IMR-90 (cell line): ENCODE measurements around the gene ARHGEF17. TPM values are rescaled to one million over a fixed set of nuclear protein-coding genes. Genes with fewer than 3 reads are reported as not detected.

Experiments
- ATAC-seq: fragments of 200-7000 bp; cut with Tn5 transposase; 2 replicates; pipeline ENCODE4 v1.9.1; 2020; ENCODE audit warnings: low read depth, mild to moderate bottlenecking, moderate library complexity
- BruUV-seq: library from RNA; stranded (reverse); fragments of 400-500 nt; replicated peaks from 2 replicates; lab custom pipeline; 2021; lab: Mats Ljungman, UMichigan
- CTCF ChIA-PET: fragments of 300-600 bp; formaldehyde crosslinking; extraction: SDS; loops from one replicate; lab custom pipeline; 2021; ENCODE audit warnings: antibody characterized with exemption; lab: Yijun Ruan, JAX
- POLR2A ChIA-PET: fragments of 300-600 bp; sonication (Branson Sonifier 250); formaldehyde crosslinking; loops from one replicate; lab custom pipeline; 2022; ENCODE audit warnings: antibody characterized with exemption; ENCODE audit not compliant: unreplicated experiment; lab: Charles Lee
- DNase-seq: peaks from one replicate; pipeline ENCODE4 v3.0.0; 2013
- H2AFZ ChIP-seq: replicated peaks from 2 replicates; pipeline ENCODE3; 2013; ENCODE audit warnings: low read length, mild to moderate bottlenecking; ENCODE audit not compliant: poor library complexity
- H2AK5ac ChIP-seq: 2 replicates; pipeline ENCODE4 v1.6.1; 2013; ENCODE audit warnings: low read depth, low read length, inconsistent platforms
- H2AK9ac ChIP-seq: replicated peaks from 2 replicates; pipeline ENCODE3; 2013; ENCODE audit warnings: mild to moderate bottlenecking, low read depth, low read length, moderate library complexity; ENCODE audit not compliant: poor library complexity
- H2BK120ac ChIP-seq: 2 replicates; pipeline ENCODE4 v1.6.1; 2013; ENCODE audit warnings: low read depth, low read length, inconsistent platforms
- H2BK15ac ChIP-seq: 3 replicates; pipeline ENCODE4 v1.6.1; 2013; ENCODE audit warnings: low read depth, low read length, inconsistent platforms
- H2BK20ac ChIP-seq: 2 replicates; pipeline ENCODE4 v1.6.1; 2013; ENCODE audit warnings: low read depth, mild to moderate bottlenecking, inconsistent platforms, low read length, moderate library complexity
- H2BK5ac ChIP-seq: 2 replicates; pipeline ENCODE4 v1.6.1; 2013; ENCODE audit warnings: mild to moderate bottlenecking, low read depth, low read length, inconsistent platforms; ENCODE audit not compliant: poor library complexity, severe bottlenecking
- H3K14ac ChIP-seq: replicated peaks from 2 replicates; pipeline ENCODE4 v1.6.1; 2013; ENCODE audit warnings: low read depth, low read length, inconsistent platforms
- H3K18ac ChIP-seq: 2 replicates; pipeline ENCODE4 v1.6.1; 2013; ENCODE audit warnings: low read depth, low read length, control low read depth
- H3K23ac ChIP-seq: 2 replicates; pipeline ENCODE4 v1.6.1; 2013; ENCODE audit warnings: low read depth, low read length, inconsistent platforms
- H3K27ac ChIP-seq: 2 replicates; pipeline ENCODE4 v1.5.1; 2013; ENCODE audit warnings: mild to moderate bottlenecking, control low read depth, low read length; ENCODE audit not compliant: insufficient read depth
- H3K27me3 ChIP-seq: 2 replicates; pipeline ENCODE4 v1.6.1; 2013; ENCODE audit warnings: low read length; ENCODE audit not compliant: control insufficient read depth, insufficient read depth
- H3K36me3 ChIP-seq: 2 replicates; pipeline ENCODE4 v1.6.1; 2013; ENCODE audit warnings: low read length, mixed read lengths; ENCODE audit not compliant: control insufficient read depth, insufficient read depth
- H3K4ac ChIP-seq: 2 replicates; pipeline ENCODE4 v1.6.1; 2013; ENCODE audit warnings: low read depth, low read length, inconsistent platforms
- H3K4me1 ChIP-seq: 2 replicates; pipeline ENCODE4 v1.6.1; 2013; ENCODE audit warnings: low read length, mixed read lengths; ENCODE audit not compliant: control insufficient read depth, insufficient read depth
- H3K4me2 ChIP-seq: 2 replicates; pipeline ENCODE4 v1.6.1; 2013; ENCODE audit warnings: low read depth, mild to moderate bottlenecking, control low read depth, low read length, moderate library complexity
- H3K4me3 ChIP-seq: 2 replicates; pipeline ENCODE4 v1.5.1; 2013; ENCODE audit warnings: low read depth, mild to moderate bottlenecking, control low read depth, low read length, moderate library complexity; ENCODE audit not compliant: insufficient read depth
- H3K56ac ChIP-seq: 2 replicates; pipeline ENCODE4 v1.6.1; 2013; ENCODE audit warnings: low read length, inconsistent platforms; ENCODE audit not compliant: insufficient read depth; ENCODE audit errors: extremely low read depth
- H3K79me1 ChIP-seq, 2 experiments: 2 replicates each; pipeline ENCODE4 v1.6.1; 2013; ENCODE audit warnings: low read length in 2 of 2, inconsistent platforms in 1 of 2, low read depth in 1 of 2
- H3K9ac ChIP-seq: 2 replicates; pipeline ENCODE4 v1.6.1; 2013; ENCODE audit warnings: low read depth, low read length, control low read depth
- H3K9me1 ChIP-seq: 2 replicates; pipeline ENCODE4 v1.6.1; 2013; ENCODE audit warnings: low read length, inconsistent platforms; ENCODE audit not compliant: insufficient read depth
- H3K9me3 ChIP-seq: 2 replicates; pipeline ENCODE4 v1.6.1; 2013; ENCODE audit warnings: low read length; ENCODE audit not compliant: control insufficient read depth, insufficient read depth
- H4K20me1 ChIP-seq: 2 replicates; pipeline ENCODE4 v1.6.1; 2013; ENCODE audit warnings: low read length, inconsistent platforms; ENCODE audit not compliant: insufficient read depth
- H4K5ac ChIP-seq: 2 replicates; pipeline ENCODE4 v1.6.1; 2013; ENCODE audit warnings: mild to moderate bottlenecking, low read depth, low read length, control low read depth
- H4K8ac ChIP-seq, 2 experiments: 2 replicates each; pipeline ENCODE4 v1.6.1; 2013; ENCODE audit warnings: low read depth in 2 of 2, low read length in 2 of 2, control low read depth in 1 of 2, inconsistent platforms in 1 of 2
- H4K91ac ChIP-seq: 2 replicates; pipeline ENCODE4 v1.6.1; 2013; ENCODE audit warnings: low read depth, low read length, inconsistent platforms; ENCODE audit not compliant: insufficient read depth
- BHLHE40 ChIP-seq: fragments of 150-350 bp; IDR thresholded peaks from 2 replicates; pipeline ENCODE4 v1.6.1; 2016; ENCODE audit warnings: mild to moderate bottlenecking, low read depth, low read length
- CEBPB ChIP-seq: IDR thresholded peaks from 2 replicates; pipeline ENCODE4 v1.6.1; 2012; ENCODE audit warnings: low read depth, low read length, improper control_type of control experiment
- CHD1 ChIP-seq: IDR thresholded peaks from 2 replicates; pipeline ENCODE4 v1.6.1; 2012; ENCODE audit warnings: low read depth, low read length, improper control_type of control experiment
- ELK1 ChIP-seq: fragments of 150-350 bp; IDR thresholded peaks from 2 replicates; pipeline ENCODE4 v1.6.1; 2016; ENCODE audit warnings: low read depth, mild to moderate bottlenecking, low read length, moderate library complexity, borderline replicate concordance
- FOS ChIP-seq: fragments of 150-350 bp; IDR thresholded peaks from 2 replicates; pipeline ENCODE4 v1.6.1; 2016; ENCODE audit warnings: low read depth, low read length
- MAFK ChIP-seq: IDR thresholded peaks from 2 replicates; pipeline ENCODE4 v1.6.1; 2012; ENCODE audit warnings: low read depth, low read length, improper control_type of control experiment
- RFX5 ChIP-seq: IDR thresholded peaks from 2 replicates; pipeline ENCODE4 v1.8.0; 2012; ENCODE audit warnings: low read depth, mild to moderate bottlenecking, low read length, moderate library complexity
- SMC3 ChIP-seq: fragments of 150-350 bp; IDR thresholded peaks from 2 replicates; pipeline ENCODE4 v1.6.1; 2016; ENCODE audit warnings: low read depth, mild to moderate bottlenecking, antibody characterized with exemption, low read length, moderate library complexity
- WGBS, 2 experiments: methylation state at CpG; one replicate each; pipeline versions ENCODE4 v1.1.5 to v1.1.7; 2013; ENCODE audit warnings: missing lambda C conversion rate in 2 of 2; ENCODE audit not compliant: insufficient read length in 1 of 2; ENCODE audit errors: extremely low coverage in 2 of 2; 5-methylcytosine and 5-hydroxymethylcytosine counted together
- dilution Hi-C: fragments of 300-500 bp; cut with HindIII; formaldehyde crosslinking; loops from one replicate; pipeline ENCODE4 v1.14.3; 2018; ENCODE audit warnings: low sequenced_read_pairs; ENCODE audit not compliant: unreplicated experiment
- in situ Hi-C: fragments of 300-500 bp; cut with MboI; formaldehyde crosslinking; loops from 3 replicates; pipeline ENCODE4 v1.14.3; 2019; ENCODE audit warnings: low sequenced_read_pairs, inconsistent platforms, mixed read lengths
- intact Hi-C: fragments of 100-400 bp; cut with micrococcal nuclease; formaldehyde crosslinking; loops from 2 replicates; pipeline ENCODE4 v1.10.0; 2022
- polyA plus RNA-seq, 3 experiments: library from polyadenylated mRNA; depleted of rRNA; stranded (reverse); fragments of >200 nt; gene quantifications; 2 replicates each; pipeline ENCODE4 v1.2.3, GENCODE V29; 2012; ENCODE audit warnings: low replicate concordance in 1 of 3
- total RNA-seq: library from RNA; depleted of rRNA; stranded (reverse); fragments of >200 nt; gene quantifications from 2 replicates; pipeline ENCODE4 v1.2.3, GENCODE V29; 2012

The ARHGEF17 gene
- total and polyA plus RNA-seq, 2 of the 4 experiments (the other 2 are of a cell fraction), result 21.7 to 97.7 TPM

GRCh38 chr11:73268671-73269271 is 39.3 kb upstream of the ARHGEF17 start:
- intact Hi-C loops (no loop called here), dilution Hi-C loops (no loop called here), in situ Hi-C loops (no loop called here)
- Histone ChIP-seq H4K20me1 (no peaks in the 10 kb centered on the region), H4K5ac (no peak overlapping the region), H3K36me3 (no peaks in the 10 kb centered on the region), H3K56ac (no peak overlapping the region), H3K9me3 (no peaks in the 10 kb centered on the region), H2BK120ac (no peak overlapping the region), H2BK15ac (no peak overlapping the region), H3K23ac (no peak overlapping the region), H2AK5ac (no peak overlapping the region), H3K79me1 (no peaks in the 10 kb centered on the region), H3K4me3 (no peak overlapping the region), H2AFZ (peak overlapping the region; percentile 10), H3K4me1 (0 out of 2 replicates have a peak, but pooled peaks cover 2% of the 10 kb centered on the region), H2AK9ac (peak overlapping the region; percentile 62), H3K18ac (no peak overlapping the region), H4K8ac (no peak overlapping the region), H4K91ac (no peak overlapping the region), H3K27ac (no peak overlapping the region), H3K9ac (no peak overlapping the region), H3K9me1 (no peaks in the 10 kb centered on the region; the same call in 1 of the 2 replicates), H2BK5ac (no peak overlapping the region), H3K4me2 (no peak overlapping the region), H2BK20ac (no peak overlapping the region), H3K14ac (no peak overlapping the region), H3K4ac (no peak overlapping the region), H3K27me3 (peaks cover 58% of the 10 kb centered on the region)
- BruUV-seq, result no TSS peak
- TF ChIP-seq MAFK, result no peak
- TF ChIP-seq CHD1, result no peak
- TF ChIP-seq SMC3, result no peak
- TF ChIP-seq BHLHE40, result no peak
- no peak for TF ChIP-seq FOS
- no peak for TF ChIP-seq CEBPB
- no peak for TF ChIP-seq RFX5
- no peak for TF ChIP-seq ELK1
- DNase-seq (no peak), ATAC-seq (no peak)
- ChIA-PET CTCF (no interaction called here), POLR2A (no interaction called here)
- 82% methylated on average over 6 of the region's 8 CpGs; no CpG with 5 or more reads in 1 of the 2 experiments for WGBS, 2 experiments
